ENCODE data around the gene NUDT21.
"Not testable (repeated sequence)": the region's sequence is repeated elsewhere in the genome, so short reads cannot be mapped to it uniquely, and the experiment has no call there.

DNA sequence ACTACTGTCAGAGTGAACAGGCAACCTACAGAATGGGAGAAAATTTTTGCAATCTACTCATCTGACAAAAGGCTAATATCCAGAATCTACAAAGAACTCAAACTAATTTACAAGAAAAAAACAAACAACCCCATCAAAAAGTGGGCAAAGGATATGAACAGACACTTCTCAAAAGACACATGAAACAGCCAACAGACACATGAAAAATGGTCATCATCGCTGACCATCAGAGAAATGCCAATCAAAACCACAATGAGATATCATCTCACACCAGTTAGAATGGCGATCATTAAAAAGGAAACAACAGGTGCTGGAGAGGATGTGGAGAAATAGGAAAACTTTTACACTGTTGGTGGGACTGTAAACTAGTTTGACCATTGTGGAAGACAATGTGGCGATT, 54.4 kb downstream of the NUDT21 start:
- TF ChIP-seq, protein P1, sequence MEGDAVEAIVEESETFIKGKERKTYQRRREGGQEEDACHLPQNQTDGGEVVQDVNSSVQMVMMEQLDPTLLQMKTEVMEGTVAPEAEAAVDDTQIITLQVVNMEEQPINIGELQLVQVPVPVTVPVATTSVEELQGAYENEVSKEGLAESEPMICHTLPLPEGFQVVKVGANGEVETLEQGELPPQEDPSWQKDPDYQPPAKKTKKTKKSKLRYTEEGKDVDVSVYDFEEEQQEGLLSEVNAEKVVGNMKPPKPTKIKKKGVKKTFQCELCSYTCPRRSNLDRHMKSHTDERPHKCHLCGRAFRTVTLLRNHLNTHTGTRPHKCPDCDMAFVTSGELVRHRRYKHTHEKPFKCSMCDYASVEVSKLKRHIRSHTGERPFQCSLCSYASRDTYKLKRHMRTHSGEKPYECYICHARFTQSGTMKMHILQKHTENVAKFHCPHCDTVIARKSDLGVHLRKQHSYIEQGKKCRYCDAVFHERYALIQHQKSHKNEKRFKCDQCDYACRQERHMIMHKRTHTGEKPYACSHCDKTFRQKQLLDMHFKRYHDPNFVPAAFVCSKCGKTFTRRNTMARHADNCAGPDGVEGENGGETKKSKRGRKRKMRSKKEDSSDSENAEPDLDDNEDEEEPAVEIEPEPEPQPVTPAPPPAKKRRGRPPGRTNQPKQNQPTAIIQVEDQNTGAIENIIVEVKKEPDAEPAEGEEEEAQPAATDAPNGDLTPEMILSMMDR (conservative IDR thresholded peaks at IDR 0.05) = not testable (repeated sequence)
- TF ChIP-seq EZH2 (IDR thresholded peaks at IDR 0.05; ENCODE audit: low read depth) = not testable (repeated sequence)
